RKO (cell line): ENCODE data around the gene NOS3.

Source experiments
- DNase-seq: peaks from one replicate; pipeline ENCODE4 v3.0.0-alpha.2; 2016; ENCODE audit warnings: low spot score

Gene NOS3

GRCh38 chr7:150979713-150980390, 11.0 kb upstream of the NOS3 start:
- DNase-seq = peak; percentile 52

DNA sequence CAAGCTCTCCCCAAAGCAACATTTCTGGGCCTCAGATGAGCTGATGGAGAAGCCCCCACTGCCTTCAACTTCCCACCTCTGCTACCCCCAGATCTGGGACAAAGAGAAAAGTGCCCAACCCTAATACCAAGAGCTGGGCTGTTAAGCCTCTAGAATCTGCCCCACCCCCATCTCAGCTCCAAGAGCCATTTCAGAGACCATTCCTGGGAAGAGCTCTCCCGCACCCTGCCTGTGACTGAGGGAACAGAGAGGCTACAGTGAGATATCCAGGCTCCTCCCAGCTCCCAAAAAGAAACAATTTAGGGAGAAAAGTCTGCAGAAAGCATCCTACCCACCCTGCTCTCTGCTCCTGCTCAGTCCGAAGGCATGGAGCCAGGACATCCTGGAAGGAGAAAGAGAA, 10.2 kb upstream of the NOS3 start:
- no peak for DNase-seq

GRCh38 chr7:150981644-150982043, 9.2 kb upstream of the NOS3 start:
- DNase-seq = no peak

GRCh38 chr7:150982351-150982750, 8.5 kb upstream of the NOS3 start:
- no peak for DNase-seq

GRCh38 chr7:150983893-150984368, 6.9 kb upstream of the NOS3 start:
- DNase-seq = peak; percentile 58

DNA sequence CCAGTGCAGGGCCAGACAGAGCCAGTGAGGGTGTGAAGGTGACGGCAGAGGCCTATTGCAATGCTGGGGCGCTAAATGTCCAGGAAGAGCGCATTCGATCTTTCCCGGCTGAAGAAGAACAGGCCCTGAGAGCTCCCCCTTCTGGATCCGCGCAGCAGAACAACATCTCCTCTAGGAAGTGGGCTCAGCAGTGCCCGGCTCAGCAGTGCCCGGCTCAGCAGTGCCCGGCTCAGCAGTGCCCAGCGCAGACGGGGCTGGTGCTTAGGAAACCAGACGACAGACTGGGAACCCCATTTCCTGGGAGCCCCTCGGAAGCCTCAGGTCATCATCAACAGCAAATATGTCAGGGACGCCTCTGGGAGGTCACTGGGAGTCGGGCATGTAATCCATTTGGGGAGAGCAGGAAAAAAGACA, 4.7 kb upstream of the NOS3 start:
- peak; percentile 77 for DNase-seq

GRCh38 chr7:150986556-150986955, 4.3 kb upstream of the NOS3 start:
- DNase-seq = no peak

- no peak for DNase-seq
These were observed 2.3 kb upstream of the NOS3 start for GRCh38 chr7:150988230-150989226.

GRCh38 chr7:150989456-150989855, 1.4 kb upstream of the NOS3 start:
- DNase-seq = no peak

DNA sequence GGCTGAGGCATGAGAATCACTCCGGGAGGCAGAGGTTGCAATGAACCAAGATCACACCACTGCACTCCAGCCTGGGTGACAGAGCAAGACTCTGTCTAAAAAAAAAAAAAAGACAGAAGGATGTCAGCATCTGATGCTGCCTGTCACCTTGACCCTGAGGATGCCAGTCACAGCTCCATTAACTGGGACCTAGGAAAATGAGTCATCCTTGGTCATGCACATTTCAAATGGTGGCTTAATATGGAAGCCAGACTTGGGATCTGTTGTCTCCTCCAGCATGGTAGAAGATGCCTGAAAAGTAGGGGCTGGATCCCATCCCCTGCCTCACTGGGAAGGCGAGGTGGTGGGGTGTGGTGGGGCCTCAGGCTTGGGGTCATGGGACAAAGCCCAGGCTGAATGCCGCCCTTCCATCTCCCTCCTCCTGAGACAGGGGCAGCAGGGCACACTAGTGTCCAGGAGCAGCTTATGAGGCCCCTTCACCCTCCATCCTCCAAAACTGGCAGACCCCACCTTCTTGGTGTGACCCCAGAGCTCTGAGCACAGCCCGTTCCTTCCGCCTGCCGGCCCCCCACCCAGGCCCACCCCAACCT, 1.3 kb downstream of the NOS3 start:
- DNase-seq = no peak

DNA sequence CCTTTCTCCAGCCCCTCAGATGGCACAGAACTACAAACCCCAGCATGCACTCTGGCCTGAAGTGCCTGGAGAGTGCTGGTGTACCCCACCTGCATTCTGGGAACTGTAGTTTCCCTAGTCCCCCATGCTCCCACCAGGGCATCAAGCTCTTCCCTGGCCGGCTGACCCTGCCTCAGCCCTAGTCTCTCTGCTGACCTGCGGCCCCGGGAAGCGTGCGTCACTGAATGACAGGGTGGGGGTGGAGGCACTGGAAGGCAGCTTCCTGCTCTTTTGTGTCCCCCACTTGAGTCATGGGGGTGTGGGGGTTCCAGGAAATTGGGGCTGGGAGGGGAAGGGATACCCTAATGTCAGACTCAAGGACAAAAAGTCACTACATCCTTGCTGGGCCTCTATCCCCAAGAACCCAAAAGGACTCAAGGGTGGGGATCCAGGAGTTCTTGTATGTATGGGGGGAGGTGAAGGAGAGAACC, 2.1 kb downstream of the NOS3 start:
- peak; percentile 58 for DNase-seq

- no peak for DNase-seq
These were observed 2.7 kb downstream of the NOS3 start for GRCh38 chr7:150993511-150993910.

DNA sequence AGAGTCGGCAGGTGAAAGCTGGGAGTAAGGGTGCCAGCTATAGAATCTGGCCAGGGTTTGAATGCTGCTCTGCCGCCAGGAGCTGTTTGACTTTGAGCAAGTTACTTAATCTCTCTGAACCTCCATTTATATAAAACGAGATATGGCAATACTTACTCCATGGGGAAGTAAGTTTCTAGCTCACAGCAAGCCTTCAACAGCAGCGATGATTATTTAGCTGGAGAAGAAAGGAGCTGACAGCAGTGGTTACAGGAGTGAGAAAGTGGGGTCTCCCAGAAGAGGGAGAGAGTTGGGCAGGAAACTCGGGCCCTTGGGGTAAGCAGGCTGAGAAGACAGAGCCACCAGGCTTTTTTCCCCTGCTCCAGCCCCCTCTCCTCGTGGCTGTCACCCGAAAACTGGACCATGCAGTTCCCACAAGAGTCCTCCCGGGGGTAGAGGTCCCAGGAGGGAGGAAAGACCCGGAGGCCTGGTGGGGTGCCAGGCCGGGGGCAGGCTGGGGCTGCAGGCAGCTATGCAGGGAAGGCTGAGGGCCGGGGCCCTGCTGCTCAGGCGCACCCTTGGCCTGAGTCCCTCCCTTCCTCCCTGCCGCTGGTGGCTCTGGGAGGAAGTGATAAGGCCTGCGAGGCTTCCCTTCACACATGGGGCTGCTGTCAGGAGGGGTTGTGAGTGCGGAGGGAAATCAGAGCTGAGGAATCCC, 3.5 kb downstream of the NOS3 start:
- no peak for DNase-seq

- no peak for DNase-seq
These were observed 4.2 kb downstream of the NOS3 start for GRCh38 chr7:150994838-150995510.

DNA sequence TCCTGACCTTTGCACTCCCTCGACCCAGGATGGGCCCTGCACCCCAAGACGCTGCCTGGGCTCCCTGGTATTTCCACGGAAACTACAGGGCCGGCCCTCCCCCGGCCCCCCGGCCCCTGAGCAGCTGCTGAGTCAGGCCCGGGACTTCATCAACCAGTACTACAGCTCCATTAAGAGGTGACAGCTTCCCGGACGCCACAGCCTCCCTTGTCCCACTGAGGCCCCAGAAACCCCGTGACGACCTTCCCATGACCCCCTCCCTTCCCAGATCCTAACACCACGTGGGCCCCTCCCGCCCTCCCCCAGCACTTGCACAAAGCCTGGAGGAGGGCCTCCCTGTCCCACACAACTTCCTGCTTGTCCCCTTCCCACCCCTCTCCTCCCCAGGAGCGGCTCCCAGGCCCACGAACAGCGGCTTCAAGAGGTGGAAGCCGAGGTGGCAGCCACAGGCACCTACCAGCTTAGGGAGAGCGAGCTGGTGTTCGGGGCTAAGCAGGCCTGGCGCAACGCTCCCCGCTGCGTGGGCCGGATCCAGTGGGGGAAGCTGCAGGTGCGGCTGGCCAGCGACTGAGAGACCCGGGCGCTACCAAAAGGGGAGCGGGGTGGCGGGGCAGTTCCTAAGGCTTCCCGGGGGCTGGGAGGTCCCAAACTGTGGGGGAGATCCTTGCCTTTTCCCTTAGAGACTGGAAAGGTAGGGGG, 5.7 kb downstream of the NOS3 start:
- DNase-seq = no peak

DNA sequence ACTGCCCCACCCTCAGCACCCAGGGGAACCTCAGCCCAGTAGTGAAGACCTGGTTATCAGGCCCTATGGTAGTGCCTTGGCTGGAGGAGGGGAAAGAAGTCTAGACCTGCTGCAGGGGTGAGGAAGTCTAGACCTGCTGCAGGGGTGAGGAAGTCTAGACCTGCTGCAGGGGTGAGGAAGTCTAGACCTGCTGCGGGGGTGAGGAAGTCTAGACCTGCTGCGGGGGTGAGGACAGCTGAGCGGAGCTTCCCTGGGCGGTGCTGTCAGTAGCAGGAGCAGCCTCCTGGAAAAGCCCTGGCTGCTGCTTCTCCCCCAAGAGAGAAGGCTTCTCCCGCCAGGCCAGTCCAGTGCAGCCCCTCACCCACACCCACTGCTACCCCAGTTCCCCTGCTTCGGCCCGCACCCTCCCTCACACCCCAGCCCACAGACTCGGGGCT, 6.3 kb downstream of the NOS3 start:
- DNase-seq = no peak

GRCh38 chr7:150997817-150998216, 7.0 kb downstream of the NOS3 start:
- DNase-seq = no peak

DNA sequence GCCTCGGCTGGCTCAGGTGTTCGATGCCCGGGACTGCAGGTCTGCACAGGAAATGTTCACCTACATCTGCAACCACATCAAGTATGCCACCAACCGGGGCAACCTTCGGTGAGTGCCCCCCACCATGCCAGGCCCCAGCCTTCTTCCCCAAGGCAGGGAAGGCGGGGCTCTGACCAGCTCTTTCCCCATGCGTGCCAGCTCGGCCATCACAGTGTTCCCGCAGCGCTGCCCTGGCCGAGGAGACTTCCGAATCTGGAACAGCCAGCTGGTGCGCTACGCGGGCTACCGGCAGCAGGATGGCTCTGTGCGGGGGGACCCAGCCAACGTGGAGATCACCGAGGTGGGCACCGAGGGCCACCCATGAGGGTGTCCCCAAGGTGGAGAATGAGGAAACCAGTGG, 7.5 kb downstream of the NOS3 start:
- DNase-seq = no peak

- no peak for DNase-seq
These were observed 8.2 kb downstream of the NOS3 start for GRCh38 chr7:150999001-150999400.

- DNase-seq = no peak
These were observed 8.8 kb downstream of the NOS3 start for GRCh38 chr7:150999497-151000230.
